Activated CD8-positive, alpha-beta memory T cell treated with anti-CD3 and anti-CD28 coated beads for 48 hours (primary cell): ENCODE measurements around the gene VAC14.

Experiments used
- DNase-seq, 3 experiments: peaks; one replicate each; pipeline ENCODE4 v3.0.0-alpha.2; 2020; ENCODE audit warnings: low read depth in 2 of 3, low spot score in 2 of 3

The VAC14 gene

DNA sequence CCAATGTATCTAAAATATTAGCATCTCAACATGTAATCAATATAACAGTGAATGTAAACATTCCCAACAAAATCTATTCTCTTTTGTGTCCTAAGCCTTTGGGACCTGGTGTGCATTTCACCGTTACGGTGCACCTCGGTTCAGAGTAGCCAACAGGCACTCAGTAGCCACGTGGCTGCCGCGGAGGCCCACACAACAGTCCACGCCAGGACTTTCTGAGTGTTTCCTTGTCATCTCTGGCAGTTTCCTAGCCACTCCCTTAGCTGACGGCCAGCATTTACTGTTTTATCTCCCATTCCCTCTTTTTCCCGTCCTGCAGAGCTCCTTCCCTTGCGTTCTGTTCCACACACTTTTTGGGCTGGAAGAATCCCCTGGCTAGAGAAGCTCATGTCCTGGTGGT is 36.3 kb downstream of the VAC14 start:
- DNase-seq = no peak

DNA sequence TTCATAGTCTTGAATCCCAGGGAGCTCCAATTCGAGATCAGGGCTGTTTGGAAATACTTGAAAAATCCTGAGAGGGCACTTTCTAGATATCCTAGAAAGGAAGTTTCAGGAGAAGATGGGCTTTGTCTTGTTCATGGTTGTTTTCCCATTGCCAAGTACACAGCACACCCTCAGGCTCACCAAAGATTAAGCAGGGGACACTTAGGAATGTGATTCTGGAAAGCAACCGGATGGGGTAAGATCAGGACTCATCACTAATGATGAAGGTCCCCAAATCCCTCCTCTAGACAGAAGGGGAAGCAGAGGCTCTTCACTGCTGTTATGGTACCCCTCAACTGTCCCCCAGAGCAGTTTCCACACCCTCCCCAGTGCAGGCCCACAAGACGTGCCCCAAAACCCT is 40.7 kb downstream of the VAC14 start:
- DNase-seq = no peak

DNA sequence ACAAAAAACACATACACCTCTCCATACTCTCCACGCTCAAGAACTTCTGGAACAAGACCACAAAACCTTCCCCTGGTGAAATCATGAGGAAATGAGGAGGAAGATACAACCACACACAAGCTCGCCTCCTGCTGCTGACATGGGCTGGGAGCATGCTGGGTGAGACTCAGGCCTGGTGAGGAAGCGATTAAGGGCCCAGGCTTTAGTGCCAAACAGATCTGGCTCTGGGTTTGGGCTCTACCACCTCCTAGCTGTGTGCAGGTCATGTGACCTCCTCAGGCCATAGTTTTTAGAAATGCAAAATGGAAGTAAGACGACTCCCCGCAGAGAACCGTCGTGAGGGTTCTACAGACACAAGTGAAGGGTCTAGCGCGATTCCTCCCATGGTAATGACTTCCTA is 41.3 kb downstream of the VAC14 start:
- DNase-seq = no peak

DNA sequence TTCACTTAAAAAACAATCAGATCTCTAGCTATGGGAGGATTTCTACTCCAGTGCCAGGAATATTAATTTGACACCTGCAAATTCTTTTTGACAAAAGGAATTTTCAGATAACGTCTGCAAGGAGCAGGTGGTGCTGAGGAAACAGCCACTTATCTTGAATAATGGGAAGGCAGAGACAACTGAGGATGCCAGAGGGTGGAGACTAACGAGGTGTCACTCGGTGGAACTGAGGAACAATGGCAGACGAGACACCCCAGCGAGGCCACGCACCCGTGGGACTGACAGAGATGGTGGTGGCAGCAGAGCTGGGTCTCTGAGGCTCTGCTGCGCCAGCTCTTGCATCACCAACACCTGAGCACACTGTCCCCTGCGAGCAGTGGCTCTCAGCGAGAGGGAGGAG is 42.2 kb downstream of the VAC14 start:
- DNase-seq = no peak

DNA sequence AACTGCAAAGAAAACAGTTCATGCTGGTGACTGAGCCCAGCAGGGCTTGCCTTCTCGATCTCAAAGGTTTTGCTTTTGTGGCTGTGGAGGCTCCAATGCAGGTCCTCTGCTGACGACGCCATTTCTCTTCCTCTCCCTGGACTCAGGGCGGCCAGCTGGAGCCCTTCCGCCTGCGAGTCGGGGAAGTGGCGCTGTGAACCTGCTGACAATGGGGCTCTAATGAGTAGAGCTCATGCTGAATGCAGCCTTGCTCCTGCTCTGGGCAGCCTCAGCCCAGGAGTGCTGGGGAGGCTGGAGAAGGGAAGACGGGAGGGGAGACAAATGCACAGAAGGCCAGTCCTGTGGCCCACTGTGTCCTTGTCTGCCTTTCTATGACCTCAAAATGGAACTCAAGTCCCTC is 43.8 kb downstream of the VAC14 start:
- DNase-seq = no peak

DNA sequence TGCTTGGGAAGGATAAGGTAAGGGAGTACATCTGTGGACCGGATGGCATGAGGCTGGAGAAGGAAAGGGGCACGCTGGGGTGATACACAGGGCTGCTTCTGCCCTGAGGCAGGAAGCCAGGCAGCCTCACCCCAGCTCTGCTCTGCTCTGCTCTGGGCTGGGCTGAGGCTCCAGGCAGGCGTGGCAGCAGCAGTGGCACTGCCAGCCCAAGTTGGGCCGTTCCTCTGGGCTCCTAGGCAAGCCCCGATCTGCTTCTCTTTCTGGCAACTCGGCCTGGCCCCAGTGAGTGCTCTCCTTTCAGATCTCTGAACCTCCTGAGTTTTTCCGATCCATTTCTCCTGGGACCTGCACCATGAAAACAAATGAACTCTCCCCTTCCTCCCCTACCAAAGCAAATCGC is 44.9 kb downstream of the VAC14 start:
- DNase-seq = no peak

DNA sequence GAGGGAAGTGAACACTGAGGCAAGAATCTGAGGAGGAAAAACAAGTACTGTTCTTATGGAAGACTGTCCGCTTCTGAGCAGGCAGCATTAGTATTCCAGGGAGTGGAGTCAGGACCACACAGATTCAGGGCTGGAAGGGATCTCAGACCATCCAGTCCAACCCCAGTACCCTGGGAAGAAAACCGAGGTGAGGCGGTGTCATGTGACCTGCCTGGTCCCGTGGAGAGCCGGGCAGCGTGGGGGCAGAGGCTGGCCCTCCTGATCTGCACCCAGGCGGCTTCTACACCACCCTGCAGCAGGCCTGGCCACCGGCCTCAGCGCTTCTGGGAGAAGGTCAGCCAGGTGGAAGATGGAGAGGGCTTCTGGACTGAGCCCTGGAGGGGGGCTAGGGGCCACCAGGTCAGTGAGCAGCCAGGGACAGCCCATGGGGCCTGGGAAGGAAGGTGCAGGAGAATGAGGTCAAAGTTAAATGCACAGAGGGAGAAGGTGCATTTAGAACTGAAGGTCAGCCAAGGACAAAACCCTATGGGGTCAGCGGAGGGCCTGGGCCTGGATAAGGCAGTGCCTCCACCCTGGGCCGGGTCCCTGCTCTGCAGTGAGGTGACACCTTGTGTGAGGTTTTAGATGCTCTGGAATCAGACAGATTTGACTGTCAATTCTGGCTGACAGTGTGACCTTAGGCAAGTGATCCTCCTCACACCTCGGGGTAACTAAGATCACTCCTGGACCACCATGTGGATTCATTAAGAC is 45.9 kb downstream of the VAC14 start:
- no peak for DNase-seq

DNA sequence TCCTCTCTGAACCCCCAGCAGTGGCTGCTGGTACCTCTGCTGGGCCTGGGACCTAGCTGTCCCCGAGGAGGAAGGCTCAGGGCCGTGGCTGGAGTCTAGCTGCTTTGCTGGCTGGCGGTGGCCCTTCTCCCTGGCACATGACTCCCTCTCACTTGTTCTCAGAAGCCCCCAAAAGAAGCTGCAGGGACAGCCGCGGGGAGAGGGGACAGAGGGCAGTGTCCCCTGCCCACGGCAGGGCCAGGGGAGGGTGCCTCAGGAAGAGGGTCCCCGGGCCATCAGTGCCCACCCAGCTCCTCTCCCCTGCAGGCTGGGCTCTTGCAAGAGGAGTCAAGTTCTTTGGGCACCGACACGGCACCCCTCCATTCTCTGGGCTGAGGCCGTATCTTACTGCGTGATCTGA is 46.6 kb downstream of the VAC14 start:
- DNase-seq = no peak

DNA sequence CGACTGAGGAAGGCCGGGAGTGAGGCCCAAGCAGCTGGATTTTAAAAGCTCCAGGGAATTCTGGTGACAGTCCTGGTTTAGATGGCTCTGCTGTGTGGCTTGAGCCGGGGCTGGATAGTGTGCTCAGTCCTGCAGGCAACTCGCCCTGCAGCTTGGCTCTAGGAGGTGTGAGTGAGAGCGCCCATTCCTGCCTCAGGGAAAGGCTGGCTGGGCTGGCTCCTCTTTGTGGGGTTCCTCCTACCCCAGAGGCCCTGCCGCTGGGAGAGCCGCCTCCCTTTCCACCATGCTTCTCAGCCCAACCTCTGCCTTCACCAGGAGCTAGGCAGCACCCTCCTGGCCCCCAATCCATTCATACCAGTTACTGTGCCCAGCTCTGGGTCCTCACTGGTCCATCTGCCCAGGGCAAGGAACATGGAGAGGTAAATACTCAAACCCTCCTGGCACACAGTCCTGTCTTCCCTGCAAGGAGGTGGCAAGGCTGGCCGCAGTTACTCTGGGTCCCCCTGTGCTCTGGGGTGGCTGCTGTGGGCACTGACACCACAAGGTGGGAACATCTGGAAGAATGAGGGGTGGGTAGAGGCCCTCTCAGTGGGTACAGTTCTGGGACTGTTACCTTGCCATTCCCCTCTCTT is 47.1 kb downstream of the VAC14 start:
- DNase-seq = no peak

DNA sequence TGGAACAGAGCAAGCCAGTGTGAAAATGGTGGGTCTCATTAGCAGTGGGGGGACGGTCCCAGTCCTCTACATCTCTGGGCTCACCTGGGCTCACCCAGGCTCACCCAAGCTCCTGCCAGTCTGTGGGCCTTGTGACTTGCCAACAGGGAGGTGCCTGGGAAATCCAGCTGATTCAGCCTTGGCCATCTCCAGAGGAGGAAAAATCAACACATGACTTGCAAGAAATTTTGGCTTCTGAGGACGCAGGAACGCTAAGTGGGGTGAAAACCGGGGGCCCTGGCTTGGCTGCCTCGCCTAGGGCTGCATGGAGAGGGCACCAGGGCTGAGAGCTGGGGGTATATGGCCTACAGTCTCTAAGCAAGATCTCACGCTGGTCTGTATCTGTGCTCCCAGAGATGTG is 47.7 kb downstream of the VAC14 start:
- DNase-seq = no peak

DNA sequence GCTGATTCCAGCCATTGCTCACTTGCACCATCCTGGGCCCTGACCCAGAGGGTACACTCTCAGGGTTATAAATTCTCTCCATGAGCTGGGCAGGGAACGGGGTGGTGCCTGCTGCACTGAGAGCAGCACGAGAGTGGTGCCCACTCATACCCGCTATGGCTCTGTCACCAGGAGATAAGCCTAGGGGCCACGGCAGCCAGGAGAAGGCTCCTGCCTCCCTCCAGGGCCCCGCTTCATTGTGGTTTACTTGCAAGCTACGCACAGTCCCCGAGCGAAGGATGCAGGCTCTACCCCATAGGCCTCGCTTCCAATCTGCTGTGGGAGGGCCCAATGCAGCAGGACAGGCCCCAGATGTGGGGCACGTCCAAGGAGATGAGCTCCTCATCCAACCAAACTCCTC is 48.5 kb downstream of the VAC14 start:
- DNase-seq = no peak

DNA sequence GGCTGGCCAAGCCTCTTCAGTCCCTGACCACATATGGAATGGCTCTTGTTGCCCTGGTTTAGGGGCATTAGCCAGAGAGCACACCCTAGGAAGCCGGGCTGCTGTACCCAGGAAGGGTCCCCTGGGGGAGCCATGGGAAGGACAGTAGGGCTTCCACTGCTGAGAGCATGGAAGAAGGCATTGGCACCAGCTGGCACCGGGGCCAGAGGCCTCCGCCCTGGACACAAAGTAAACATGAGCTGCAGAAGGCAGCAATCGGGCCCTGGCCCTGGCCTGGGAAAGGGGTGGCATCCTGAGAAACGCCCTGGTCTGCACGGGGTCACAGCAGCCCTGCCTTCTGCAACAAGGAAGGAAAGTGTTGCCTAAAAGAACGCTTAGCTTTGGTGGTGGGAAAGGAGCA is 49.4 kb downstream of the VAC14 start:
- no peak for DNase-seq

DNA sequence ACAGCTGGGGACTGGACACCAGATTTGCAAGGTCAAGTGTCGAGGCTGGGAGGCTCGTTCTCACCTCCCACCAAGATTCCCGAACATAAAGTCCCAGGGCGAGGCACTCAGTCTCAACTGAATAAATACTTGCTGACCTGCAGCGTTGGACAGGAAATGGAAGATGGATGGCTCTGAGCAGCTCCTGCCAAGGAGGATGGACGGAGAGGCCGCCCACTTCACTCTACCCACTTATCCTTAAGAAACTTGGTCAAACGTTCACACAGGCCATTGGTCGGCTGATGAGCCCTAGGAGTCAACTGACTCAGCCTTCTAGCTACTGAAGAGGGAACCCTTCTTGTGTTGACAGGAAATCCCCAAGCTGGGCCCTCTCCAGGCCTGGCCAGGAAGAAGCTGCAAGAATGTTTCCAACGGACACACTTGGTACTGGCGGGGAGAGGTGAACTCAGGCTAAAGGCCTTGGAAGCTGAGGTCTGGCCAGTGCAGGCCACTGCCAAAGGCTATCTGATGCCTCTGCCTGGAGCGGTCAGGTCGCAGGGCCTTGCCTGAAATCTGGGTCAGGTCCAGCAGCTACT is 50.0 kb downstream of the VAC14 start:
- DNase-seq = no peak

DNA sequence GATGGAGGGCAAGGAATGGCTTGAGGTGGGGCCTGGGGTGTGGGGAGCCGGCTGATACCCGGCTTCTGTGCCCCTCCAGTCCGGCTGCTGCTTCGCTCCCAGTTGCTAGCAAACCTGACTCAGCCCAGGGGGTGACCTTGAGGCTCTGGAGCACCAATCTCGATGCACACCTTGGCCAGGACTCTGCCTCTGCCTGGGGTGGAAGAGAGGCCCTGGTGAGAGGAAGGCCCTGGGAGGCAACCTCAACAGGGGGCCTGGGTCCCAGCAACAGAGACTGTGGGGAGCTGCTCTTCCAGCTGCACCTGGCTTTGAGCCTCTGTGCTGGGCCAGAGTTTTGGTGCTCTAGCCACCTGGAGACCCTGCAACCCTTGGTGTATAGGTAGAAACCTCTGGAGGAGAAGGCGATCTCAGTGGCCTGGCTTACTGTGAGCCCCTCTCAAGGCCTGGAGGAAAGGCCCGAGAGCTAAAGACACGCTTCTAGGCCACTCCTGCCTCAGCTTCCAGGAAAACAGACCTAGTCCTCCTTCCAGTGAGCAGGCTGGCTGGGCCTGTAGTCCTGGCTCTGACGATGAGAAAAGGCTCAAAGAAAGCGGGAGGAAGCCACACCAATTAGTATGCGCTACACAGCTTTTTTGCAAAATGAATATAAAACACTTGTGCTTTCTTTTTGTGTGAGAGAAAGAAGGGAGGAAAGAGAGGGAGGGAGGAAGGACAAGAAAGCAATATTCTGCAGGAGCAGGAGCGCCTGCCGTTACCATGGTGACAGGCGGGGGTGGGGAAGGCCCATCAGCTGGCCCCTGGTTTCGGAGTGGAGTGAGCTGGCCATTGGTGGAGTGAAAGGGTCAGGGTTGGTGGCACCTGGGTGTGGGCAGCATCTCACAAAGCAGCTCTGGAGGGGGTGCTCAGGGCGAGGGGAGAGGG is 51.0 kb downstream of the VAC14 start:
- no peak for DNase-seq

DNA sequence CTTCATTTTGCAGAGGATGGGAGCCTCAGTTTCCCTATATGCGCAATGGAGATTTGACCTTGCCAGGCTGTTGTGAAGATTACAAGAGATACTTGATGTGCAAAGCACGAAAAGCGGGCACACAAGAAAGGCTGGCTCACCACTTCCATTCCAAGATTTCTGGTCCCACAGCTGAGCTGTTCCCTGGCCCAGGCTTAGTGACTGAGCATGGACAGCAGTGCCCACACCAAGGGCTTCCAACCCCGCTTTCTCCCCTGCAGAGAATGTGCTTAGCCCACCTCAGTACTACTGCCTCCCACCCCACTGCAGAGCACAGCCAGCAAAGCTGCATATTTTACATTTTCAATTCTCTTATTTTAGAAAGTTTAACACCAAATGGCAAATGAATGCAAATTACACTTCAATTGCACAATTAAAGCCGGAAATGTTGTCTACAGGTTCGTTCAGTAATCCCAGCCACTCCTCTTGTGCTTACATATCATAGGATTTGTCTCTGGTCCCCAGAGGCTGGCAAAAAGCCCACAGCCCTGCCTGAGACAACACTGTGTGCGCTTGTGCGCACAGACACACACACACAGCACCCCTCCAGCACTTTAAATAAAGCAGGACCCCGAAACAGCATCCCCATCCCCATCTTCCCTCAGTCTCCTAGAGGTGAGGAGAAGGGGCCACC is 51.8 kb downstream of the VAC14 start:
- DNase-seq = no peak

DNA sequence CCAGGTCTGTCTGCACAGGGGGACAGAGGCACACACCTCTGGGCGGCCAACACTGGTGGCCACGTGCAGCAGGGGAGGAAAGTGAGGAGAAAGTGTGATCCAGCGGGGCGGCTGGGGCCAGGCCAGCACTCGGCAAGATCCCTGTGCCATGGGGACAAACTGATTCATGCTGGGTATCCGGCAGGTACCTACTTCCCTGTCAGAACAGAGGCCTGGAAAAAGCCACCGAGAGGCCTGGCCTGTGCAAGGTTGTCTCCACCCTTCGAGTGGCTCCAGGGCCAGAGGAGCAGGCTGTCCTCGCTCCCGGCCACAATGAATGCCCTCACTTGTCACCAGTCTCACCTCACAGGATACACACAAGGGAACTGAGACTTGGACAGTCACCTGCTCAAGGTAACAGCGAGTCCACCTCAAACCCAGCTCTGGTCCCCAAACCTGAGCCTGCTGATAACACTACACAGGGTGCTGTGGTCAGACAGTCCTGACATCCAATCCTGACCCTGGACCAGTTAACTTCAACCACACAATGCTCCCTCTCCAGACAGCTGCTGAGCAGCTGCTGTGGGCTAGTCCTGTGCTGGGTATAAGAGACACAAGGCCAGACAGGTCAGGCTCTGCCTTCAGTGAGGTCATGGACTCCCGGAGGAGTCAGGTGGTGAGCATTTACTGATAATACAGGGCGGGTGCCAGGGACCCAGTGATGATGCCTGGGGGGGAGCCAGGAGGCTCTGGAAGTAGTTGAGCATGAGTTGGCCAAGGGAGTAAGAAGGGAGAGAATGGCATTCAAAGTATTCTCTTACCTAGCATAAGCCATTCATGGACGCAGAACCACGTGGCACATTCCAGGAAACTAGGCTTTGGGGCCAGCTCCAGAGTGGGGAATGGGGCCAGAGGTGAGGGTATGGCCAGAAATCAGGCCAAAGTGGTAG is 53.0 kb downstream of the VAC14 start:
- DNase-seq = no peak

DNA sequence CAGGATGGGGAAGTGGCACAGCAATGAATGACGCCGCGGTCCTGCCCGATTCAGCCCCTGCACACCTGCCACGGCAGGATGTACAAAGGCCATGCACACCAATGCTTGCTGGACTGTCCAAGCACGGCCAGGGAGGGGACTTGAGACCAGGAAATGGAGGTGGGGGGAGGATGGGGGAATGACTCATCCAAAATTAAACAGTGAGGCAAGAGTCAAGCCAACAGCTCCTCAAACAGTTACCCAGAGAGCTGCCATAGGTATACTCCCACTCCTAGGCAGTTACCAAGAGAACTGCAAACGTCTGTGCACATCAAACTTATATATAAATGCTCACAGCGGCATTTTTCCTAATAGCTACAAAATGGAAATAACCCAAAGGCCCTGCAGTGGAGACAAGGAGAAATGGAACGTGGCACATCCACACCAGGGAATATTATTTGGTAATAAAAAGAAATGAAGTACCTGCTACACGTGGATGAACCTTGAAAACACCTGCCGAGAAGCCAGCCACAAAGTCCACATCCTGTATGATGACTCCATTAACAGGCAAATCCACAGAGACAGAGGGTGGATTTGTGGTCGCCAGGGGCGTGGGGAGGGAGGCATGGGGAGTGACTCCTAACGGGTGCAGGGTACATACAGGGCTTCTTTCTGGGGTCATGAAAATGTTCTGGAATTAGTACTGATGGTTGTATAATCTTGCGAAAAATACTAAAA is 54.1 kb downstream of the VAC14 start:
- DNase-seq = no peak

DNA sequence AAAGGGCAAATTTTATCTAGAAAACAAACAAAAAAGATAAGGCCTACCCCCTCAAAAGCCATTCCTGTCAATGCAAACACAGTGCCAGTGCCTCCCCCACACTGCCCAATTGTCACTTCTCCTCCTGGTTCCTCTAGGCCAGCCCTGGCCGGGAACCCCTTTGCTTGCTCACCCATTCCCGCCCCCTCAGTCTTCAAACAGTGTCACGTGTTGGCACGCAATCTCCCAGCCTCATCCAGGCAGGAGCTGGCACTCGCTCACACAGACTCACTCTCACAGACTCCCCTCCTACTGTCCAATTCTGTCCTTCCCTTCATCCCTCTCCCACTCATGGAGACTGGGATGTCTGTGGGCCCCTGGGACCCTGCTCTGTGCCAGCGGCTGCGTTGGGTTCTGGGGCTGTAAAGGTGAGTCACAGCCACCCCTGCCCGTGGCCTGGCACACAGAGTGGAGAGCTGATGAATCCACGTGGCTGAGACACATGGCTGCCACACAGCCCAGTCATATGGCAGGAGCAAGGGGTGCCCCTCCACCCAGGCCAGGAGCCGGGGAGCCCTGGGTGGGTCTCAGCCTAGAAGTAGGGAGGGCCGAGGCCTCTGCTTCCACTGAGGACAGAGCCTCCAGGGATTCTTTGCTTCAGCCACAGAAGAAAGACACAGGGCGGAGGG is 54.8 kb downstream of the VAC14 start:
- DNase-seq = no peak

DNA sequence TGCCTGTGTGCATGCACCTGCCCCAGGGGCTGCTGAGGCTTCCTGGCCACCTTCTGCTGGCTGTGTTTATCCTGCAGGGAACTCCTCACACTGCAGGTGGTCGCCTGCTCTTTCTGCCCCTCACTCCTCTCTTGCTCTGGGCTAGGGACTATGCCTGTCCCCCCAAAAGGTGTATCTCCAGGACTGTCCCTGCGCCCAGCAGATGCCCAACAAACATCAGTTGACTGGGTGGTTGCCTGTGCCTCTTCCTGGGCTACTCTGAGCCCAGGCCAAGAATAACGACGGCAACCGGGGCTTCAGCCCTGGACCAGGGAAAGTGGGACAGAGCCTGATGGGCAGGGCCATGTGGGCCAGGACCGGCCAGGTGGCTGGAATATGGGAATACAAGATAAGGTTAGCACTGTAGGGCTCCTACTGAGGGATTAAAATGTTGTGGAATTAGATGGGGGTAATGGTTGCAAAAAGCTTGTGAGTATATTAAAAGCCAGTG is 55.4 kb downstream of the VAC14 start:
- no peak for DNase-seq
